GM18519 (cell line): ENCODE results near the gene STX8.

Source experiments
- ATAC-seq: cut with Tn5 transposase; IDR thresholded peaks from one replicate; pipeline ENCODE4 v1.9.1; 2021; ENCODE audit warnings: mild to moderate bottlenecking, moderate library complexity; ENCODE audit not compliant: unreplicated experiment, low FRiP score

STX8 gene

DNA sequence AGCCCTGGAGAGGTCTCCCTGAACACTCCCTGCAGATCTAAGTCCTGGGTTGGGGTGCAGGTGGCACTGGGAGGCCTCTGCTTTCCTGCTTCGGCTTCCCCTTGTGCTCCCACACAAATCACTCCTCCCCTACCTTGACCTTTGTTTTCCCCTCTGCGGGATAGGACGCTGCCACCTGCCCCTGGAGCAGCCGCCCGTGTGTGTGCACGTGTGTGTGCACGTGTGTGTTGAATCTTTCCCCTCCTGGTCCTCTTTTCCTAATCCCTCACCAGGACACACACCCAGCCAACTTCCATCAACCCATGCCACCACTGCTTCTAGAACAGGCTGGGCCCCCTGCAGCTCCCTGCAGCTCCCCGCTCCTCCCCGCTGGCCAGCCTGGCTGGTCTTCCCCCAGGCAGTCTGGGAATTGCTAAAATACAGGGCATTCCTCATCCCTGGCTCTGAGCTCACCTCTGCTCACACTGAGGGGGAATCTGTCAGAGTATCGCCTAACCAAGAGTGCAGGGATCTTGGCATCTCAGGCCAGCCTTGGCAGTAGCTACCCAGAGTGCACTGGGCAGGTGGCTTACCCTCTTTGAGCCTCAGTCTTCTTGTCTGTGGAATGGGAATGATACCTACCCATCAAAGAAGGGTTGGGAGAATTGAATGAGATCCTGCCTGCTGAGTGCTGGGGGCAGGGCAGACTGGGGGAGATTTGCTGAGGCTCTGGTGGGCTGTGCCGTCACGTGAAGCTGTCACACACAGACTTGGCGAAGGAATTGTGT is 355.8 kb downstream of the STX8 start:
- no peak for ATAC-seq

DNA sequence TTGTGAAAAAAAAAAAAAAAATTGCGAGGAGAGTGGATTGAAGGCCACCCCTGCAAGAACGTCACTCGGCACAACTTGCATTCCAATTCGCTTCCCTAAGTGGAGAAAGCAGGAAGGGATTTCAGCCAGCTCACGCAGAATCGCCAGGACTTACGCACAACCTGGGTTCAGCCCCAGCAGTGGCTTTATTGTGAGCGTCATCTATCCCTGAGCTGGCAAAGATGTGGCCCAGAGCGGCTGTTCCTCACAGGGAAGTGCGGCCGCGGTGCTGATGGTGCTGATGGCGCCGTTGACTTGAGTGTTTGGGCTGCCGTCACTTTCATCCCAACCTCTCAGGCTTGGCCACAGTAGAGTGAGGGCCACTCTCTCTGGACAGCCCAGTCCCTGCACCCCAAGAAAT is 356.7 kb downstream of the STX8 start:
- ATAC-seq: no peak

- ATAC-seq: no peak
Observed at GRCh38 chr17:9218064-9218635, 357.5 kb downstream of the STX8 start.

GRCh38 chr17:9217151-9218056 is 358.2 kb downstream of the STX8 start:
- ATAC-seq: no peak

- no peak for ATAC-seq
Observed at GRCh38 chr17:9215465-9215864, 360.2 kb downstream of the STX8 start.

DNA sequence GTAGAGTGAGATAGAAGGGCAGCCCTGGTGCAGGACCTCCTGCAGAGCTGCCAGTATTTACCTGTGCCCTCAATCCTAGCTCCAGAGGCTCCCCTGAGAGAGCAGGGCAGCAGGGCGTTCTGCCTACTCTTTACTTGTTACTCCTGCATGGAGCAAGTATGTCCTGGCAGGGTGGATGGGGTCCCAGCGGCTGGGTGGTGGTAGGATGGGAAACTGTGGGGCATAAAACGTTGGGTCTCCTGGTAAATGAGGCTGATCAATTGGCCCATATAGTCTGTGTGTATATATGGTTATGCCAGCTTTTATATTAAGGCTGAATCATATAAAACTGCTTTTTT is 362.3 kb downstream of the STX8 start:
- ATAC-seq: no peak

GRCh38 chr17:9212376-9213302 is 363.0 kb downstream of the STX8 start:
- ATAC-seq: no peak

- ATAC-seq: no peak
Observed at GRCh38 chr17:9211133-9211765, 364.4 kb downstream of the STX8 start.

DNA sequence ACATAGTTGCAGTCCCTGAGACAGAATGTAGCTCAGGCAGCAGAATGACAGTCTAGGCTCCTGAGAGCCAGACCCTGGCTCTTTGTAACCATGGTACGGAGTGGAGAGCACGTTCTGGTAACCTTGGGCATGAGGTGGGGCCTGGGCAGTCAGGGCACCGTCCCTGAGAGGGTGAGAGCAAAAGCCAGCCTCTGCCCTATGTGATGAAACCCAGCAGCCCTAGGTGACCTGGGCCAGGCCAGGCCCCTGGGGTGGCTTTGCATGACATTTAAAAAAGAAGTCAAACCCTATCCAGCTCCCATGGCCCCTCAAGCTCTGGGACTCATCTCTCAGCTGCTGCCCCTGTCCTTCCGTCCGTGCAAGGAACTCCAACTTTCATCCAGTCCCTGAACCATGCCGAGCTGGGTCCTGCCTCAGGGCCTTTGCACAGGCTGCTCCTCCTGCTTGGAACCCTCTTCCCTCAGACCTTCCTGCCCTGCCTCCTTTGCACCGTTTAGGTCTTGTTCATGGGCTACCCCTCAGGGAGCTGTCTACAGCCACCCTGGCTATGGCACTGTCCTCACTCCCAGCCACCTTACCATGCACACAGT is 365.7 kb downstream of the STX8 start:
- no peak for ATAC-seq

GRCh38 chr17:9209347-9209746 is 366.3 kb downstream of the STX8 start:
- ATAC-seq: no peak

- no peak for ATAC-seq
Observed at GRCh38 chr17:9208381-9209105, 367.1 kb downstream of the STX8 start.

DNA sequence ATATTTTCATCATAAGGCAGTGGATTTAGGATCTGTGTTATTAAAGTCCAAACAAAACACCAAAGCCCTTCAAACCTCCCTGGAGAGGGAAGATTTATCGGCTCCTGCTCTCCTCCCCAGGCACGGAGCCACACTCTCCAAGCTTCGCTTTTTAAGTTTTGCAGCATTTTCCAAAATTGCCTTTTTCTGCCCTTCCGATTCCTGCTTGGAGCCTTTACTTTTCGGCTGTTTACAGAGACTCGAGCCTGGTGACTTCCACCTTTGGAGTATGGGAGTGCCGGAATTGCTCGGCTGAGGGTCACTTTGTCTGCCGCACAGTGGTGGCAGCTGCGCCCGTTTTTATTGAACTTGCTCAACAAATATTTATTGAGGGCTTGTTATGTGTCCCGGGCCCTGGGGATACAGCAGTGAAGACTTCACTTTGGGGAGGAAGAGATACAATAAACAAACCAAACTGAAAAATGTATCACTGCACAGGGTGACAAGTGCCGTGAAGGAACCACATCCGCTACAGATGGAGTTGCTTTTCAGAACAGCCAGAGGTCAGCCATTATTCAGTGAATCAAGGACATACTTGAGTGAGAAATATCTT is 368.8 kb downstream of the STX8 start:
- no peak for ATAC-seq

DNA sequence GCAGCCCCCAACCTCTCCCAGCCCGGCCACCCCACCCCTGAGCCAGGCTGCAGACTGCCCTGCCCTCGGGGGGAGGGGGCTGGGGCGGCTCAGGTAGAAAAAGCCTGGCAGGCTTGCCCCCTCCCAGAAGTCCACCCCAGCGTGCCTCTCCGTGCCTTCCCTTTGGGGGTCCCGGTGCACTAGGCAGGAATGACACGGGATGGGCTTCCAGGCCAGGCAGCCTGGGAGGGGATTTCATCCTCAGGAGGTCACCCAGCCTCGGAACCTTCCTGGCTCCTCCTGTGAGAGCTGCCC is 369.3 kb downstream of the STX8 start:
- ATAC-seq: no peak

GRCh38 chr17:9205520-9206409 is 369.9 kb downstream of the STX8 start:
- ATAC-seq: no peak

- no peak for ATAC-seq
Observed at GRCh38 chr17:9204637-9205329, 370.8 kb downstream of the STX8 start.

GRCh38 chr17:9203771-9204425 is 371.7 kb downstream of the STX8 start:
- no peak for ATAC-seq

DNA sequence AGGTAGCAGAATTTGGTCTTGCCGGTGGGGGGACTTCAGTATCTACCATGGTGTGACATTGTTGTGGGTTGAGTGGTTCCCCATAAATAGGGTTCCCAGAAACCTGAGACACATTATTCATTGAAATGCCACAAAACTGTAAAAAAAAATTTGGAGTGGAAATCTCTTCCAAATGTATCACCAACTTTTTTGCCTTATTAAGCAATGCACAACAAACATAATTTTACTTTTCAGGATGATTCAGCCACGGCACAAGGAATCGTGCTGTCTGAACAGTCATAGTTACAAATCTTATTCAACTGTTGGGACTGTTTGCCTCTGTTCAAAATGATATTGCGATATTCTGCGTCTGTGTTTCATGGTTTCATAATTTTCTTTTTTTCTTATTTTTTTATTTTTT is 373.1 kb downstream of the STX8 start:
- no peak for ATAC-seq
